ENCODE data around the gene NALCN.

Gene NALCN

GRCh38 chr13:101080616-101081015 is 335.7 kb downstream of the NALCN start:
- no peak overlapping the region for H3K27ac Mint-ChIP-seq
- H3K9me3 Mint-ChIP-seq = peaks cover 3% of the 10 kb centered on the region
- no peaks in the 10 kb centered on the region for H3K36me3 Mint-ChIP-seq (ENCODE audit: low read depth)
- H3K27me3 Mint-ChIP-seq = peaks cover 13% of the 10 kb centered on the region
- no peaks in the 10 kb centered on the region for H3K4me1 Mint-ChIP-seq (ENCODE audit: low read depth)
- H3K4me3 Mint-ChIP-seq = no peak overlapping the region

GRCh38 chr13:101065329-101065728 is 351.0 kb downstream of the NALCN start:
- Mint-ChIP-seq H3K27me3 (peaks cover 23% of the 10 kb centered on the region), H3K36me3 (ENCODE audit: low read depth) (no peaks in the 10 kb centered on the region), H3K4me1 (ENCODE audit: low read depth) (no peaks in the 10 kb centered on the region), H3K27ac (no peak overlapping the region), H3K4me3 (no peak overlapping the region), H3K9me3 (peaks cover 2% of the 10 kb centered on the region)

- H3K27ac Mint-ChIP-seq = no peak overlapping the region
- no peak overlapping the region for H3K4me3 Mint-ChIP-seq
- H3K9me3 Mint-ChIP-seq = no peaks in the 10 kb centered on the region
- no peaks in the 10 kb centered on the region for H3K4me1 Mint-ChIP-seq (ENCODE audit: low read depth)
- H3K36me3 Mint-ChIP-seq (ENCODE audit: low read depth) = no peaks in the 10 kb centered on the region
- peaks cover 30% of the 10 kb centered on the region for H3K27me3 Mint-ChIP-seq
These were observed 356.5 kb downstream of the NALCN start for GRCh38 chr13:101059793-101060192.

- Mint-ChIP-seq H3K9me3 (no peaks in the 10 kb centered on the region), H3K27ac (no peak overlapping the region), H3K4me3 (no peak overlapping the region), H3K27me3 (peaks cover 30% of the 10 kb centered on the region), H3K36me3 (ENCODE audit: low read depth) (no peaks in the 10 kb centered on the region), H3K4me1 (ENCODE audit: low read depth) (no peaks in the 10 kb centered on the region)
These were observed 357.5 kb downstream of the NALCN start for GRCh38 chr13:101058841-101059240.

- H3K4me1 Mint-ChIP-seq (ENCODE audit: low read depth) = no peaks in the 10 kb centered on the region
- no peak overlapping the region for H3K4me3 Mint-ChIP-seq
- H3K9me3 Mint-ChIP-seq = no peaks in the 10 kb centered on the region
- no peak overlapping the region for H3K27ac Mint-ChIP-seq
- H3K36me3 Mint-ChIP-seq (ENCODE audit: low read depth) = no peaks in the 10 kb centered on the region
- peaks cover 10% of the 10 kb centered on the region for H3K27me3 Mint-ChIP-seq
These were observed 362.8 kb downstream of the NALCN start for GRCh38 chr13:101053301-101054093.

- no peak overlapping the region for H3K27ac Mint-ChIP-seq
- H3K9me3 Mint-ChIP-seq = peaks cover 6% of the 10 kb centered on the region
- no peaks in the 10 kb centered on the region for H3K4me1 Mint-ChIP-seq (ENCODE audit: low read depth)
- H3K27me3 Mint-ChIP-seq = peaks cover 8% of the 10 kb centered on the region
- no peaks in the 10 kb centered on the region for H3K36me3 Mint-ChIP-seq (ENCODE audit: low read depth)
- H3K4me3 Mint-ChIP-seq = no peak overlapping the region
These were observed 367.0 kb downstream of the NALCN start for GRCh38 chr13:101049166-101049850.

- Mint-ChIP-seq H3K4me1 (ENCODE audit: low read depth) (no peaks in the 10 kb centered on the region), H3K36me3 (ENCODE audit: low read depth) (no peaks in the 10 kb centered on the region), H3K27ac (no peak overlapping the region), H3K4me3 (no peak overlapping the region), H3K27me3 (peaks cover 7% of the 10 kb centered on the region), H3K9me3 (peaks cover 3% of the 10 kb centered on the region)
These were observed 379.8 kb downstream of the NALCN start for GRCh38 chr13:101036546-101036945.

GRCh38 chr13:101035119-101035620 is 381.1 kb downstream of the NALCN start:
- H3K4me1 Mint-ChIP-seq (ENCODE audit: low read depth) = no peaks in the 10 kb centered on the region
- H3K4me3 Mint-ChIP-seq = no peak overlapping the region
- H3K36me3 Mint-ChIP-seq (ENCODE audit: low read depth) = no peaks in the 10 kb centered on the region
- no peak overlapping the region for H3K27ac Mint-ChIP-seq
- H3K27me3 Mint-ChIP-seq = peaks cover 15% of the 10 kb centered on the region
- H3K9me3 Mint-ChIP-seq = peaks cover 3% of the 10 kb centered on the region

- no peak overlapping the region for H3K4me3 Mint-ChIP-seq
- no peak overlapping the region for H3K27ac Mint-ChIP-seq
- no peaks in the 10 kb centered on the region for H3K36me3 Mint-ChIP-seq (ENCODE audit: low read depth)
- H3K9me3 Mint-ChIP-seq = no peaks in the 10 kb centered on the region
- H3K4me1 Mint-ChIP-seq (ENCODE audit: low read depth) = no peaks in the 10 kb centered on the region
- peaks cover 9% of the 10 kb centered on the region for H3K27me3 Mint-ChIP-seq
These were observed 389.4 kb downstream of the NALCN start for GRCh38 chr13:101026736-101027398.

- Mint-ChIP-seq H3K27me3 (peaks cover 9% of the 10 kb centered on the region), H3K4me1 (ENCODE audit: low read depth) (no peaks in the 10 kb centered on the region), H3K9me3 (no peaks in the 10 kb centered on the region)
These were observed 390.0 kb downstream of the NALCN start for GRCh38 chr13:101026328-101026727.

GRCh38 chr13:101025925-101026324 is 390.4 kb downstream of the NALCN start:
- no peak overlapping the region for H3K4me3 Mint-ChIP-seq
- no peaks in the 10 kb centered on the region for H3K36me3 Mint-ChIP-seq (ENCODE audit: low read depth)
- H3K9me3 Mint-ChIP-seq = no peaks in the 10 kb centered on the region
- H3K4me1 Mint-ChIP-seq (ENCODE audit: low read depth) = no peaks in the 10 kb centered on the region
- peaks cover 6% of the 10 kb centered on the region for H3K27me3 Mint-ChIP-seq
- no peak overlapping the region for H3K27ac Mint-ChIP-seq

More at GRCh38 chr13:101026328-101026727, 390.0 kb downstream of the NALCN start:
- Mint-ChIP-seq H3K36me3 (ENCODE audit: low read depth) (no peaks in the 10 kb centered on the region), H3K4me3 (no peak overlapping the region), H3K27ac (no peak overlapping the region)

- Mint-ChIP-seq H3K27me3 (peaks cover 4% of the 10 kb centered on the region), H3K4me3 (no peak overlapping the region), H3K27ac (no peak overlapping the region), H3K4me1 (ENCODE audit: low read depth) (no peaks in the 10 kb centered on the region), H3K36me3 (ENCODE audit: low read depth) (no peaks in the 10 kb centered on the region), H3K9me3 (no peaks in the 10 kb centered on the region)
These were observed 390.8 kb downstream of the NALCN start for GRCh38 chr13:101025519-101025918.

- H3K9me3 Mint-ChIP-seq = no peaks in the 10 kb centered on the region
- H3K36me3 Mint-ChIP-seq (ENCODE audit: low read depth) = no peaks in the 10 kb centered on the region
- H3K4me1 Mint-ChIP-seq (ENCODE audit: low read depth) = no peaks in the 10 kb centered on the region
- H3K4me3 Mint-ChIP-seq = no peak overlapping the region
- H3K27ac Mint-ChIP-seq = no peak overlapping the region
- H3K27me3 Mint-ChIP-seq = peaks cover 24% of the 10 kb centered on the region
These were observed 397.2 kb downstream of the NALCN start for GRCh38 chr13:101019126-101019525.

GRCh38 chr13:101018720-101019119 is 397.6 kb downstream of the NALCN start:
- Mint-ChIP-seq H3K4me3 (no peak overlapping the region), H3K27ac (no peak overlapping the region), H3K4me1 (ENCODE audit: low read depth) (no peaks in the 10 kb centered on the region), H3K27me3 (peaks cover 24% of the 10 kb centered on the region), H3K36me3 (ENCODE audit: low read depth) (no peaks in the 10 kb centered on the region), H3K9me3 (no peaks in the 10 kb centered on the region)
